PC-9 (cell line): Measurements from ENCODE around the gene AGBL4.

Source experiments
- EZH2 ChIP-seq: fragments of 200-600 bp; sonication (generic); IDR thresholded peaks from 2 replicates; pipeline ENCODE4 v1.8.0; 2017; ENCODE audit warnings: antibody characterized with exemption, low read depth
- TF ChIP-seq, protein P1 (sequence below): fragments of 200-600 bp; sonication (generic); conservative IDR thresholded peaks from 2 replicates; pipeline ENCODE4 v1.6.1; 2017; ENCODE audit warnings: mixed run types, antibody characterized with exemption, mild to moderate bottlenecking, moderate library complexity

DNA sequence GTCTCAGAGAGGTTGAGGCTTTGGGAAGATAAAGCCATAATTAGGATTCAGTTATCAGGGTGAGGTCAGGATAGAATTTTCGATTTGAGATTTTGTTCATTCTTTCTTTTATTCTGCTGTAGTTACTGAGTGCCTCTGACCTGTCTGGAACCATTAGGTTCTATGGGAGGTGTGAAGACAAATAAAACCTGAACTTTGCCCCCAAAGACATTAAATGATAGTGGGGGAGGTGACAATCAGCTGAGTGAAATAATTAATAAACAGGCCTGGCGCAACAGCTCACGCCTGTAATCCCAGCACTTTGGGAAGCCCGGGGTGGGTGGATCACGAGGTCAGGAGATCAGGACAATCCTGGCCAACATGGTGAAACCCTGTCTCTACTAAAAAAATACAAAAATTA, 1496.7 kb downstream of the AGBL4 start:
- TF ChIP-seq EZH2 = no peak
- TF ChIP-seq, protein P1, sequence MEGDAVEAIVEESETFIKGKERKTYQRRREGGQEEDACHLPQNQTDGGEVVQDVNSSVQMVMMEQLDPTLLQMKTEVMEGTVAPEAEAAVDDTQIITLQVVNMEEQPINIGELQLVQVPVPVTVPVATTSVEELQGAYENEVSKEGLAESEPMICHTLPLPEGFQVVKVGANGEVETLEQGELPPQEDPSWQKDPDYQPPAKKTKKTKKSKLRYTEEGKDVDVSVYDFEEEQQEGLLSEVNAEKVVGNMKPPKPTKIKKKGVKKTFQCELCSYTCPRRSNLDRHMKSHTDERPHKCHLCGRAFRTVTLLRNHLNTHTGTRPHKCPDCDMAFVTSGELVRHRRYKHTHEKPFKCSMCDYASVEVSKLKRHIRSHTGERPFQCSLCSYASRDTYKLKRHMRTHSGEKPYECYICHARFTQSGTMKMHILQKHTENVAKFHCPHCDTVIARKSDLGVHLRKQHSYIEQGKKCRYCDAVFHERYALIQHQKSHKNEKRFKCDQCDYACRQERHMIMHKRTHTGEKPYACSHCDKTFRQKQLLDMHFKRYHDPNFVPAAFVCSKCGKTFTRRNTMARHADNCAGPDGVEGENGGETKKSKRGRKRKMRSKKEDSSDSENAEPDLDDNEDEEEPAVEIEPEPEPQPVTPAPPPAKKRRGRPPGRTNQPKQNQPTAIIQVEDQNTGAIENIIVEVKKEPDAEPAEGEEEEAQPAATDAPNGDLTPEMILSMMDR = no peak
